ENCODE results near the gene WDR59. TPM values are rescaled to one million over a fixed set of nuclear protein-coding genes. Genes with fewer than 3 reads are reported as not detected.

The WDR59 gene
- total and polyA plus RNA-seq, 2 donors (not counting 3 experiments of a cell fraction or from before 2014, with no cell fraction given): 51.1 to 60.0 TPM

- TF ChIP-seq GATA2 (IDR thresholded peaks at IDR 0.05; ENCODE audit: insufficient read depth, insufficient read length, low read depth, low read length) (no peak), MYC (IDR thresholded peaks at IDR 0.05; ENCODE audit: low read depth, low read length) (no peak), POLR2AphosphoS5 (IDR thresholded peaks at IDR 0.05; ENCODE audit: insufficient read depth, low read depth, low read length) (no peak), MAX (IDR thresholded peaks at IDR 0.05; ENCODE audit: insufficient read depth, insufficient read length) (no peak), FOS (IDR thresholded peaks at IDR 0.05; ENCODE audit: borderline replicate concordance, insufficient read depth, low read length) (no peak), POLR2A (IDR thresholded peaks at IDR 0.05; ENCODE audit: low read depth, low read length) (no peak), JUN (IDR thresholded peaks at IDR 0.05; ENCODE audit: borderline replicate concordance, insufficient read depth, insufficient read length, low read depth) (no peak), EZH2 (IDR thresholded peaks at IDR 0.05; ENCODE audit: borderline replicate concordance, low read depth, low read length, severe bottlenecking) (no peak)
- TF ChIP-seq, protein P1, sequence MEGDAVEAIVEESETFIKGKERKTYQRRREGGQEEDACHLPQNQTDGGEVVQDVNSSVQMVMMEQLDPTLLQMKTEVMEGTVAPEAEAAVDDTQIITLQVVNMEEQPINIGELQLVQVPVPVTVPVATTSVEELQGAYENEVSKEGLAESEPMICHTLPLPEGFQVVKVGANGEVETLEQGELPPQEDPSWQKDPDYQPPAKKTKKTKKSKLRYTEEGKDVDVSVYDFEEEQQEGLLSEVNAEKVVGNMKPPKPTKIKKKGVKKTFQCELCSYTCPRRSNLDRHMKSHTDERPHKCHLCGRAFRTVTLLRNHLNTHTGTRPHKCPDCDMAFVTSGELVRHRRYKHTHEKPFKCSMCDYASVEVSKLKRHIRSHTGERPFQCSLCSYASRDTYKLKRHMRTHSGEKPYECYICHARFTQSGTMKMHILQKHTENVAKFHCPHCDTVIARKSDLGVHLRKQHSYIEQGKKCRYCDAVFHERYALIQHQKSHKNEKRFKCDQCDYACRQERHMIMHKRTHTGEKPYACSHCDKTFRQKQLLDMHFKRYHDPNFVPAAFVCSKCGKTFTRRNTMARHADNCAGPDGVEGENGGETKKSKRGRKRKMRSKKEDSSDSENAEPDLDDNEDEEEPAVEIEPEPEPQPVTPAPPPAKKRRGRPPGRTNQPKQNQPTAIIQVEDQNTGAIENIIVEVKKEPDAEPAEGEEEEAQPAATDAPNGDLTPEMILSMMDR (IDR thresholded peaks at IDR 0.05; ENCODE audit: extremely low read depth in 1 of 2, insufficient read depth in 1 of 2, low read depth in 1 of 2, low read length in 2 of 2): no peak
- no peaks in the 10 kb centered on the region for H3K4me1 ChIP-seq (ENCODE audit: control insufficient read depth, extremely low read depth, insufficient read depth, low read length)
- no peaks in the 10 kb centered on the region for H4K20me1 ChIP-seq (replicated peaks; ENCODE audit: control insufficient read depth, extremely low read depth, insufficient read depth, low read length)
- no peak for FAIRE-seq
- H3K4me2 ChIP-seq (ENCODE audit: insufficient read depth, low read length): no peak overlapping the region
- ChIA-PET POLR2A (no interaction called here), CTCF (no interaction called here)
- no peak overlapping the region for H3K27ac ChIP-seq (ENCODE audit: insufficient read depth, low read depth, low read length)
- intact Hi-C loops (cut with micrococcal nuclease) (no loop called here), dilution Hi-C loops (cut with MboI; ENCODE audit: extremely low pct_ligation_motif_present, low sequenced_read_pairs) (no loop called here)
- no peaks in the 10 kb centered on the region for H3K27me3 ChIP-seq (ENCODE audit: control insufficient read depth in 2 of 2, insufficient read depth in 2 of 2, low read length in 2 of 2)
- H2AFZ ChIP-seq (ENCODE audit: low read depth, low read length): no peak overlapping the region
- H3K79me2 ChIP-seq (ENCODE audit: control insufficient read depth, insufficient read depth, low read length): no peaks in the 10 kb centered on the region
- H3K9ac ChIP-seq (replicated peaks; ENCODE audit: extremely low read depth, insufficient read depth, low read length): no peak overlapping the region
- BruUV-seq (replicated peaks): no TSS peak
- no peaks in the 10 kb centered on the region for H3K9me1 ChIP-seq (replicated peaks; ENCODE audit: control insufficient read depth, extremely low read depth, insufficient read depth, low read length)
- no peaks in the 10 kb centered on the region for H3K9me3 ChIP-seq (replicated peaks; ENCODE audit: control insufficient read depth, insufficient read depth, low read length)
- no peak for DNase-seq (ENCODE audit: low read depth, low spot score)
- peaks cover 1 to 5% of the 10 kb centered on the region in 2 experiments for H3K36me3 ChIP-seq (ENCODE audit: control insufficient read depth in 2 of 2, extremely low read depth in 1 of 2, insufficient read depth in 2 of 2, low read length in 2 of 2)
- no peak overlapping the region for H3K4me3 ChIP-seq (replicated peaks in 1 of 3; ENCODE audit: insufficient read depth in 1 of 3, low read depth in 1 of 3, low read length in 3 of 3)
These were observed 62.5 kb downstream of the WDR59 start for GRCh38 chr16:74922150-74923138.
